HG02885 (cell line): ENCODE data around the gene TRAPPC11.

ENCODE experiments used
- ATAC-seq: cut with Tn5 transposase; IDR thresholded peaks from one replicate; pipeline ENCODE4 v1.9.1; 2021; ENCODE audit warnings: mild to moderate bottlenecking; ENCODE audit not compliant: unreplicated experiment, poor library complexity

Gene TRAPPC11

GRCh38 chr4:183636923-183637322 is 22.2 kb upstream of the TRAPPC11 start:
- no peak for ATAC-seq

- ATAC-seq = no peak
These were observed 21.6 kb upstream of the TRAPPC11 start for GRCh38 chr4:183637461-183637860.

- no peak for ATAC-seq
These were observed 20.7 kb upstream of the TRAPPC11 start for GRCh38 chr4:183638436-183638835.

- ATAC-seq = no peak
These were observed 19.8 kb upstream of the TRAPPC11 start for GRCh38 chr4:183639291-183639690.

- no peak for ATAC-seq
These were observed 13.8 kb upstream of the TRAPPC11 start for GRCh38 chr4:183645326-183645725.

GRCh38 chr4:183657564-183657963 is 1.5 kb upstream of the TRAPPC11 start:
- ATAC-seq = no peak

- no peak for ATAC-seq
These were observed 598 bp upstream of the TRAPPC11 start for GRCh38 chr4:183658362-183659028.

GRCh38 chr4:183659872-183660242 is 764 bp downstream of the TRAPPC11 start:
- ATAC-seq = no peak

- no peak for ATAC-seq
These were observed 7.0 kb downstream of the TRAPPC11 start for GRCh38 chr4:183666088-183666487.

- no peak for ATAC-seq
These were observed 11.2 kb downstream of the TRAPPC11 start for GRCh38 chr4:183670251-183670650.

GRCh38 chr4:183670960-183671555 is 12.0 kb downstream of the TRAPPC11 start:
- no peak for ATAC-seq

GRCh38 chr4:183674153-183674552 is 15.1 kb downstream of the TRAPPC11 start:
- ATAC-seq = no peak

GRCh38 chr4:183675625-183676024 is 16.5 kb downstream of the TRAPPC11 start:
- ATAC-seq = no peak

- ATAC-seq = no peak
These were observed 22.0 kb downstream of the TRAPPC11 start for GRCh38 chr4:183681119-183681518.

GRCh38 chr4:183686461-183686860 is 27.4 kb downstream of the TRAPPC11 start:
- ATAC-seq = no peak

GRCh38 chr4:183688216-183688615 is 29.1 kb downstream of the TRAPPC11 start:
- ATAC-seq = no peak

- no peak for ATAC-seq
These were observed 31.9 kb downstream of the TRAPPC11 start for GRCh38 chr4:183691006-183691405.

GRCh38 chr4:183691897-183692296 is 32.8 kb downstream of the TRAPPC11 start:
- ATAC-seq = no peak

GRCh38 chr4:183698909-183699308 is 39.8 kb downstream of the TRAPPC11 start:
- ATAC-seq = no peak

- no peak for ATAC-seq
These were observed 41.3 kb downstream of the TRAPPC11 start for GRCh38 chr4:183700407-183700806.

- ATAC-seq = no peak
These were observed 43.4 kb downstream of the TRAPPC11 start for GRCh38 chr4:183702492-183702891.

GRCh38 chr4:183714626-183715025 is 55.5 kb downstream of the TRAPPC11 start:
- no peak for ATAC-seq
